Measurements from ENCODE around the gene PCSK9. TPM values are rescaled to one million over a fixed set of nuclear protein-coding genes. Genes with fewer than 3 reads are reported as not detected.

The PCSK9 gene
- polyA plus RNA-seq, 3 donors, result not detected

- no peak overlapping the region for H3K27ac Mint-ChIP-seq
- peaks cover 92 to 94% of the 10 kb centered on the region in 2 donors for H3K36me3 Mint-ChIP-seq
These were observed 53.1 kb downstream of the PCSK9 start for GRCh38 chr1:55092475-55092874.

GRCh38 chr1:55095095-55095494 lies 55.7 kb downstream of the PCSK9 start:
- Mint-ChIP-seq H3K27ac (no peak overlapping the region), H3K9me3 (no peaks in the 10 kb centered on the region), H3K27me3 (ENCODE audit: low read depth in 3 of 3) (no peaks in the 10 kb centered on the region), H3K36me3 (peaks cover 92 to 94% of the 10 kb centered on the region in 2 donors), H3K4me1 (no peaks in the 10 kb centered on the region), H3K4me3 (no peak overlapping the region)
- WGBS (ENCODE audit: insufficient coverage), result no CpG with 5 or more reads among the region's 5 CpGs
- no peak overlapping the region for H3K27ac ChIP-seq (ENCODE audit: low read depth in 1 of 2, low read length in 2 of 2)
- H4K20me1 ChIP-seq (ENCODE audit: insufficient read depth, low read length), result no peaks in the 10 kb centered on the region
- intact Hi-C loops (cut with micrococcal nuclease), result no loop called here
- no peak for TF ChIP-seq CTCF (IDR thresholded peaks at IDR 0.05)
- H3K9me3 ChIP-seq (replicated peaks in 1 of 2; ENCODE audit: control insufficient read depth in 1 of 2, insufficient read depth in 1 of 2, low read length in 2 of 2), result no peaks in the 10 kb centered on the region
- no peak for DNase-seq
- no peaks in the 10 kb centered on the region for H3K27me3 ChIP-seq (ENCODE audit: control insufficient read depth in 2 of 2, insufficient read depth in 2 of 2, low read length in 2 of 2)
- H3K4me3 ChIP-seq (replicated peaks in 1 of 3; ENCODE audit: low read depth in 2 of 3, low read length in 3 of 3), result no peak overlapping the region
- no peak overlapping the region for H2AFZ ChIP-seq (ENCODE audit: insufficient read depth, low read depth, low read length, poor library complexity, severe bottlenecking)
- peaks cover 99 to 100% of the 10 kb centered on the region in 2 donors for H3K36me3 ChIP-seq (replicated peaks in 1 of 2; ENCODE audit: control insufficient read depth in 1 of 2, insufficient read depth in 2 of 2, low read length in 2 of 2)
- H3K79me2 ChIP-seq (ENCODE audit: insufficient read depth, low read length), result no peaks in the 10 kb centered on the region
- H3K4me1 ChIP-seq (ENCODE audit: control insufficient read depth in 1 of 2, insufficient read depth in 2 of 2, low read length in 2 of 2), result no peaks in the 10 kb centered on the region
- no peak overlapping the region for H3K4me2 ChIP-seq (replicated peaks; ENCODE audit: extremely low read depth, low read length, poor library complexity, severe bottlenecking)
- no peak overlapping the region for H3K9ac ChIP-seq (ENCODE audit: insufficient read depth, low read length, poor library complexity, severe bottlenecking)

More at GRCh38 chr1:55092475-55092874, 53.1 kb downstream of the PCSK9 start:
- H2AFZ ChIP-seq (ENCODE audit: insufficient read depth, low read depth, low read length, poor library complexity, severe bottlenecking), result no peak overlapping the region
- no peak overlapping the region for H3K4me3 ChIP-seq (replicated peaks in 1 of 3; ENCODE audit: low read depth in 2 of 3, low read length in 3 of 3)
- H3K4me2 ChIP-seq (replicated peaks; ENCODE audit: extremely low read depth, low read length, poor library complexity, severe bottlenecking), result no peak overlapping the region
- H3K27me3 Mint-ChIP-seq (ENCODE audit: low read depth in 3 of 3), result no peaks in the 10 kb centered on the region
- H4K20me1 ChIP-seq (ENCODE audit: insufficient read depth, low read length), result no peaks in the 10 kb centered on the region
- no peaks in the 10 kb centered on the region for H3K79me2 ChIP-seq (ENCODE audit: insufficient read depth, low read length)
- H3K27me3 ChIP-seq (ENCODE audit: control insufficient read depth in 2 of 2, insufficient read depth in 2 of 2, low read length in 2 of 2), result no peaks in the 10 kb centered on the region
- no peaks in the 10 kb centered on the region for H3K4me1 Mint-ChIP-seq
- no peak for DNase-seq
- no peaks in the 10 kb centered on the region for H3K9me3 ChIP-seq (replicated peaks in 1 of 2; ENCODE audit: control insufficient read depth in 1 of 2, insufficient read depth in 1 of 2, low read length in 2 of 2)
- WGBS (ENCODE audit: insufficient coverage), result no CpG with 5 or more reads among the region's 2 CpGs
- H3K4me3 Mint-ChIP-seq, result no peak overlapping the region
- no peak overlapping the region for H3K27ac ChIP-seq (ENCODE audit: low read depth in 1 of 2, low read length in 2 of 2)
- H3K9me3 Mint-ChIP-seq, result no peaks in the 10 kb centered on the region
- H3K9ac ChIP-seq (ENCODE audit: insufficient read depth, low read length, poor library complexity, severe bottlenecking), result no peak overlapping the region
- intact Hi-C loops (cut with micrococcal nuclease), result no loop called here
- no peak for TF ChIP-seq CTCF (IDR thresholded peaks at IDR 0.05)
- peaks cover 100% of the 10 kb centered on the region in 2 donors for H3K36me3 ChIP-seq (replicated peaks in 1 of 2; ENCODE audit: control insufficient read depth in 1 of 2, insufficient read depth in 2 of 2, low read length in 2 of 2)
- no peaks in the 10 kb centered on the region for H3K4me1 ChIP-seq (ENCODE audit: control insufficient read depth in 1 of 2, insufficient read depth in 2 of 2, low read length in 2 of 2)
